ENCODE measurements around the gene TMEM50A.
"Not testable (repeated sequence)": the region's sequence is repeated elsewhere in the genome, so short reads cannot be mapped to it uniquely, and the experiment has no call there.

DNA sequence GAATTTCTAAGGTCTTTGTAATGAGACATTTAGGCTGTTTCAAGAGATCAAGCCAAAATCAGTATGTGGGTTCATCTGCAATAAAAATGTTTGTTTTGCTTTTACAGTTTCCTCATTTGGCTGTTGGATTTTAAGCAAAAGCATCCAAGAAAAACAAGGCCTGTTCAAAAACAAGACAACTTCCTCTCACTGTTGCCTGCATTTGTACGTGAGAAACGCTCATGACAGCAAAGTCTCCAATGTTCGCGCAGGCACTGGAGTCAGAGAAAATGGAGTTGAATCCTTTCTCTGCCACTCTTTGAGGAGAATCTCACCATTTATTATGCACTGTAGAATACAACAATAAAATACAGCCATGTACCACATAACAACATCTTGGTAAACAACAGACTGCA, 9.3 kb upstream of the TMEM50A start:
- TF ChIP-seq SREBF2 (IDR thresholded peaks at IDR 0.05); POLR2A (IDR thresholded peaks at IDR 0.05; ENCODE audit: low read length): not testable (repeated sequence)

Measured in A549 (cell line).